Measurements from ENCODE around the gene TFR2. TPM values are rescaled to one million over a fixed set of nuclear protein-coding genes. Genes with fewer than 3 reads are reported as not detected.

TFR2 gene
- total RNA-seq, 1 experiment from 2014 or later = 11.8 TPM

DNA sequence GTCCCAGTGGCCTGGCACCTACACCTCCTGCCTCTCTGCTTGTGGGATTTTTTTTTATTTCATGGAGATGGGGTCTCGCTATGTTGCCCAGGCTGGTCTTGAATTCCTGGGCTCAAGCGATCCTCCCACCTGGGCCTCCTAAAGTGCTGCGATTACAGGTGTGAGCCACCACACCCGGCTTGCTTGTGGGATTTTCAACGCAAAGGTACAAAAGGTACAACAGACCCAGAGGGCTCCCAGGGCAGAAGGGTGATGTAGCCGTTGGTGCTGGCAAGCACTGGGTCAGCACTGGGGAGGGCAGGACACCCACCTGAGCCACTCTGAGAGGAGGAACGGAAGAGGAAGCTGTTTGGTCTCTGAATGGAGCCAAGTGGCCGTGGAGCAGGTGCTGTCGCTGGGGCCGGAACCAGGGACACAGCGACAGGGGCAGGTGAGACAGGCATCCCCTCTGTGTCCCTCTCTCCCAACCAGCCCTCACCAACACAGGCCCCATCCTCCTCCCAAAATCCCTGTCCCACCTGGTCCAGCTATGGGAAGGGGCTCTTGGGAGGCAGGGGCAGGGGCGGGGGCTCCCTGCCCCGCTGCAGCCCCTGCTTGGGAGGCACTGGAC is 64.9 kb downstream of the TFR2 start:
- H3K4me1 ChIP-seq (ENCODE audit: control insufficient read depth in 1 of 2, insufficient read depth in 2 of 2, low read length in 2 of 2) = peaks cover 8 to 15% of the 10 kb centered on the region in 2 experiments
- RAD21 ChIA-PET (ENCODE audit: low non-redundant PET in 1 of 2, low total read pairs in 2 of 2, uncharacterized antibody in 2 of 2, unreplicated experiment in 2 of 2) = no interaction called here

More for the DNA sequence above, 64.9 kb downstream of the TFR2 start:
- H3K4me3 ChIP-seq (replicated peaks in 1 of 2; ENCODE audit: low read depth in 1 of 2, low read length in 2 of 2) = no peak overlapping the region
- TF ChIP-seq JUND (IDR thresholded peaks at IDR 0.05) = no peak
- TF ChIP-seq CBX3 (IDR thresholded peaks at IDR 0.05; ENCODE audit: low read depth) = no peak
- no peak for TF ChIP-seq CTCF (IDR thresholded peaks at IDR 0.05 in 2 of 3, conservative IDR thresholded peaks at IDR 0.05 in 1 of 3; ENCODE audit: borderline replicate concordance in 1 of 3, insufficient read depth in 1 of 3, low read depth in 2 of 3, low read length in 2 of 3)
- TF ChIP-seq, protein P1, sequence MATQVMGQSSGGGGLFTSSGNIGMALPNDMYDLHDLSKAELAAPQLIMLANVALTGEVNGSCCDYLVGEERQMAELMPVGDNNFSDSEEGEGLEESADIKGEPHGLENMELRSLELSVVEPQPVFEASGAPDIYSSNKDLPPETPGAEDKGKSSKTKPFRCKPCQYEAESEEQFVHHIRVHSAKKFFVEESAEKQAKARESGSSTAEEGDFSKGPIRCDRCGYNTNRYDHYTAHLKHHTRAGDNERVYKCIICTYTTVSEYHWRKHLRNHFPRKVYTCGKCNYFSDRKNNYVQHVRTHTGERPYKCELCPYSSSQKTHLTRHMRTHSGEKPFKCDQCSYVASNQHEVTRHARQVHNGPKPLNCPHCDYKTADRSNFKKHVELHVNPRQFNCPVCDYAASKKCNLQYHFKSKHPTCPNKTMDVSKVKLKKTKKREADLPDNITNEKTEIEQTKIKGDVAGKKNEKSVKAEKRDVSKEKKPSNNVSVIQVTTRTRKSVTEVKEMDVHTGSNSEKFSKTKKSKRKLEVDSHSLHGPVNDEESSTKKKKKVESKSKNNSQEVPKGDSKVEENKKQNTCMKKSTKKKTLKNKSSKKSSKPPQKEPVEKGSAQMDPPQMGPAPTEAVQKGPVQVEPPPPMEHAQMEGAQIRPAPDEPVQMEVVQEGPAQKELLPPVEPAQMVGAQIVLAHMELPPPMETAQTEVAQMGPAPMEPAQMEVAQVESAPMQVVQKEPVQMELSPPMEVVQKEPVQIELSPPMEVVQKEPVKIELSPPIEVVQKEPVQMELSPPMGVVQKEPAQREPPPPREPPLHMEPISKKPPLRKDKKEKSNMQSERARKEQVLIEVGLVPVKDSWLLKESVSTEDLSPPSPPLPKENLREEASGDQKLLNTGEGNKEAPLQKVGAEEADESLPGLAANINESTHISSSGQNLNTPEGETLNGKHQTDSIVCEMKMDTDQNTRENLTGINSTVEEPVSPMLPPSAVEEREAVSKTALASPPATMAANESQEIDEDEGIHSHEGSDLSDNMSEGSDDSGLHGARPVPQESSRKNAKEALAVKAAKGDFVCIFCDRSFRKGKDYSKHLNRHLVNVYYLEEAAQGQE (IDR thresholded peaks at IDR 0.05; ENCODE audit: low read depth) = no peak
- TF ChIP-seq EZH2 (IDR thresholded peaks at IDR 0.05) = no peak
- TF ChIP-seq, protein P2, sequence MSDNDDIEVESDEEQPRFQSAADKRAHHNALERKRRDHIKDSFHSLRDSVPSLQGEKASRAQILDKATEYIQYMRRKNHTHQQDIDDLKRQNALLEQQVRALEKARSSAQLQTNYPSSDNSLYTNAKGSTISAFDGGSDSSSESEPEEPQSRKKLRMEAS (IDR thresholded peaks at IDR 0.05) = no peak
- no peak for TF ChIP-seq POLR2AphosphoS5 (IDR thresholded peaks at IDR 0.05; ENCODE audit: low read depth, low read length)
- TF ChIP-seq YY1 (IDR thresholded peaks at IDR 0.05; ENCODE audit: extremely low read depth, insufficient replicate concordance, low read depth, low read length) = no peak
- TF ChIP-seq ZFX (IDR thresholded peaks at IDR 0.05) = no peak
- TF ChIP-seq ZNF274 (IDR thresholded peaks at IDR 0.05; ENCODE audit: low read depth, low read length) = no peak
- no peak for TF ChIP-seq SP1 (IDR thresholded peaks at IDR 0.05; ENCODE audit: low read depth)
- TF ChIP-seq ELF1 (IDR thresholded peaks at IDR 0.05; ENCODE audit: borderline replicate concordance, low read depth) = no peak
- TF ChIP-seq, protein P3, sequence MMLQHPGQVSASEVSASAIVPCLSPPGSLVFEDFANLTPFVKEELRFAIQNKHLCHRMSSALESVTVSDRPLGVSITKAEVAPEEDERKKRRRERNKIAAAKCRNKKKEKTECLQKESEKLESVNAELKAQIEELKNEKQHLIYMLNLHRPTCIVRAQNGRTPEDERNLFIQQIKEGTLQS (IDR thresholded peaks at IDR 0.05) = no peak
- TF ChIP-seq TCF7L2 (IDR thresholded peaks at IDR 0.05; ENCODE audit: borderline replicate concordance, extremely low read depth, insufficient read depth, insufficient read length) = no peak
- no peak for TF ChIP-seq EZH2phosphoT487 (IDR thresholded peaks at IDR 0.05; ENCODE audit: borderline replicate concordance)
- H3K9ac ChIP-seq (ENCODE audit: low read length) = no peak overlapping the region
- H3K27ac ChIP-seq (ENCODE audit: low read depth, low read length) = no peak overlapping the region
- DNase-seq (ENCODE audit: low read depth, low spot score) (no peak), ATAC-seq (no peak)
- H3K4me2 ChIP-seq (ENCODE audit: low read length) = no peak overlapping the region
- no peaks in the 10 kb centered on the region for H3K9me3 ChIP-seq (ENCODE audit: control insufficient read depth in 1 of 2, insufficient read depth in 1 of 2, low read depth in 1 of 2, low read length in 2 of 2)
- ChIA-PET POLR2A (interaction anchor here (2.5 kb wide), 1 partner anchor 9 kb away, joined by 9 read pairs; the partner anchor contains the start of genes FBXO24 and LRCH4), CTCF (no interaction called here)
- intact Hi-C loops (cut with micrococcal nuclease) = no loop called here
- no peaks in the 10 kb centered on the region for H3K27me3 ChIP-seq (ENCODE audit: insufficient read depth, low read length)
- H3K79me2 ChIP-seq (ENCODE audit: insufficient read depth, low read length) = no peaks in the 10 kb centered on the region
- H3K9me2 ChIP-seq (ENCODE audit: insufficient read depth) = no peaks in the 10 kb centered on the region
- peaks cover 6 to 7% of the 10 kb centered on the region in 2 experiments; a peak in 3 of 4 replicates for H3K36me3 ChIP-seq (ENCODE audit: control insufficient read depth in 1 of 2, insufficient read depth in 2 of 2, low read length in 2 of 2)
- no peaks in the 10 kb centered on the region for H4K20me1 ChIP-seq (ENCODE audit: insufficient read depth)
- BruUV-seq (replicated peaks) = no TSS peak
- no peak overlapping the region for H2AFZ ChIP-seq (ENCODE audit: low read depth, low read length, poor library complexity, severe bottlenecking)

Measured in HCT116 (cell line).